Measurements from ENCODE around the gene KDM2B. TPM values are rescaled to one million over a fixed set of nuclear protein-coding genes. Genes with fewer than 3 reads are reported as not detected.

Gene KDM2B
- total RNA-seq, 4 donors from 2014 or later = 20.7 to 26.3 (median 23.9) TPM

- Histone ChIP-seq H3K36me3 (peaks cover 0 to 13% (median 0%) of the 10 kb centered on the region in 3 donors), H3K9me3 (no peaks in the 10 kb centered on the region), H3K4me1 (peaks cover 27 to 65% (median 30%) of the 10 kb centered on the region in 3 donors), H3K27me3 (no peaks in the 10 kb centered on the region), H3K4me3 (no peak overlapping the region), H3K27ac (peak overlapping the region in 2 of 4 donors; percentile 14 to 71)
- TF ChIP-seq, protein P1, sequence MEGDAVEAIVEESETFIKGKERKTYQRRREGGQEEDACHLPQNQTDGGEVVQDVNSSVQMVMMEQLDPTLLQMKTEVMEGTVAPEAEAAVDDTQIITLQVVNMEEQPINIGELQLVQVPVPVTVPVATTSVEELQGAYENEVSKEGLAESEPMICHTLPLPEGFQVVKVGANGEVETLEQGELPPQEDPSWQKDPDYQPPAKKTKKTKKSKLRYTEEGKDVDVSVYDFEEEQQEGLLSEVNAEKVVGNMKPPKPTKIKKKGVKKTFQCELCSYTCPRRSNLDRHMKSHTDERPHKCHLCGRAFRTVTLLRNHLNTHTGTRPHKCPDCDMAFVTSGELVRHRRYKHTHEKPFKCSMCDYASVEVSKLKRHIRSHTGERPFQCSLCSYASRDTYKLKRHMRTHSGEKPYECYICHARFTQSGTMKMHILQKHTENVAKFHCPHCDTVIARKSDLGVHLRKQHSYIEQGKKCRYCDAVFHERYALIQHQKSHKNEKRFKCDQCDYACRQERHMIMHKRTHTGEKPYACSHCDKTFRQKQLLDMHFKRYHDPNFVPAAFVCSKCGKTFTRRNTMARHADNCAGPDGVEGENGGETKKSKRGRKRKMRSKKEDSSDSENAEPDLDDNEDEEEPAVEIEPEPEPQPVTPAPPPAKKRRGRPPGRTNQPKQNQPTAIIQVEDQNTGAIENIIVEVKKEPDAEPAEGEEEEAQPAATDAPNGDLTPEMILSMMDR (IDR thresholded peaks at IDR 0.05) = no peak
- TF ChIP-seq POLR2A (IDR thresholded peaks at IDR 0.05) = no peak
- no peak for DNase-seq
- intact Hi-C loops (cut with DNase I) = no loop called here
- WGBS, 2 donors = 59 to 72% methylated on average over 13 to 16 of the region's 17 CpGs
Measured at GRCh38 chr12:121533394-121534090, 47.3 kb downstream of the KDM2B start.

GRCh38 chr12:121532503-121533393 lies 48.1 kb downstream of the KDM2B start:
- H3K27ac ChIP-seq = peak overlapping the region; percentile 19 to 73 (median 60)
- no peaks in the 10 kb centered on the region for H3K9me3 ChIP-seq
- peaks cover 26 to 58% (median 27%) of the 10 kb centered on the region in 3 donors for H3K4me1 ChIP-seq
- intact Hi-C loops (cut with DNase I) = no loop called here
- no peaks in the 10 kb centered on the region for H3K27me3 ChIP-seq
- WGBS, 2 donors = 72 to 89% methylated on average over 9 to 14 of the region's 16 CpGs
- DNase-seq = no peak
- H3K4me3 ChIP-seq = no peak overlapping the region
- TF ChIP-seq, protein P1 (IDR thresholded peaks at IDR 0.05) = no peak
- no peak for TF ChIP-seq POLR2A (IDR thresholded peaks at IDR 0.05)
- H3K36me3 ChIP-seq = peaks cover 0 to 19% (median 0%) of the 10 kb centered on the region in 3 donors

DNA sequence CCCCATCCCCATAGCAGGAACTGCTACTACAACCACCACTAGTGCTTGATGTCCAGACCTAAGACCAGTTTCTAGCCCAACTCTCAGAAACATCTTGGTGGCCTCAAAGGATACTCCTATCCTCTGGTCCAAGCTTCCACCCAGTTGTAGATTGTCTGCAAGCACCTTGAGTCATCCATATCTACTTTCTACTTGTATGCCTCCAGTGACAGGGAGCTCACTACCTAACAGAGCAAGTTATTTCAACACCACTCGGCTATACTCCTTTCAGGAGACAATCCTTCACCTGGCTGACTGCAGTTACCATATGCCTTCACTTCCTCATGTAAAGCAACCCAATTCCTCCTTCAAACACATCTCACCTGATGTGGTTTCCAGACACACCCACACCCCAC lies 49.5 kb downstream of the KDM2B start:
- no peak for TF ChIP-seq POLR2A (IDR thresholded peaks at IDR 0.05)
- Histone ChIP-seq H3K4me3 (no peak overlapping the region), H3K27me3 (no peaks in the 10 kb centered on the region), H3K4me1 (peaks cover 18 to 45% (median 19%) of the 10 kb centered on the region in 3 donors), H3K27ac (peak overlapping the region in 2 of 4 donors; percentile 42 to 52), H3K9me3 (no peaks in the 10 kb centered on the region), H3K36me3 (peaks cover 0 to 20% (median 0%) of the 10 kb centered on the region in 3 donors)
- WGBS, 2 donors = 91 to 92% methylated on average over 1 of the region's 1 CpG
- DNase-seq = no peak
- intact Hi-C loops (cut with DNase I) = no loop called here

- Histone ChIP-seq H3K27me3 (no peaks in the 10 kb centered on the region), H3K4me3 (no peak overlapping the region), H3K36me3 (peaks cover 0 to 20% (median 0%) of the 10 kb centered on the region in 3 donors), H3K4me1 (peaks cover 12 to 39% (median 17%) of the 10 kb centered on the region in 3 donors), H3K9me3 (no peaks in the 10 kb centered on the region), H3K27ac (peak overlapping the region in 3 of 4 donors; percentile 42 to 73 (median 52))
- WGBS, 2 donors = 58 to 77% methylated on average over 4 to 6 of the region's 6 CpGs
- peak; percentile 24 for DNase-seq
- intact Hi-C loops (cut with DNase I) = no loop called here
- TF ChIP-seq POLR2A (IDR thresholded peaks at IDR 0.05) = no peak
- TF ChIP-seq, protein P1 (IDR thresholded peaks at IDR 0.05) = no peak
Measured at GRCh38 chr12:121530600-121531355, 50.0 kb downstream of the KDM2B start.

DNA sequence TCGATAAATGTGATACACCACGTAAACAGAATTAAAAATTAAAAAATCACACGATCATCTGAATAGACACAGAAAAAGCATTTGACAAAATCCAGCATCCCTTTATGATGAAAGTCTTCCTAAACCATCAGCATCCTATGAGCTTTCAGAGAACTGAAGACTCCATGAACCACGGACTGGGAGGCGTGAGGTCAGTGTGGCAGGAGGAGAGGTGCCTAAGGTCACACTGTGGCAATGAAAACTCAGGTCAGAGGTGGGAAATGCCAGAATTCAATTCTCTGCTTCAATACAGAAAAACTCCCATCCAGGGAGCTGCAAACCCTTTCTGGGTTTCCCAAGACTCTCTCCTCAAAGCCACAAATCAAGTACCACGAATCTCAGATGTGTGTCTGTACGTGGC lies 51.6 kb downstream of the KDM2B start:
- peaks cover 0 to 20% (median 0%) of the 10 kb centered on the region in 3 donors for H3K36me3 ChIP-seq
- intact Hi-C loops (cut with DNase I) = no loop called here
- H3K4me1 ChIP-seq = peaks cover 5 to 28% (median 11%) of the 10 kb centered on the region in 3 donors
- no peak for TF ChIP-seq POLR2A (IDR thresholded peaks at IDR 0.05)
- TF ChIP-seq, protein P1 (IDR thresholded peaks at IDR 0.05) = no peak
- H3K27me3 ChIP-seq = no peaks in the 10 kb centered on the region
- no peak overlapping the region for H3K4me3 ChIP-seq
- no peak for DNase-seq
- no peaks in the 10 kb centered on the region for H3K9me3 ChIP-seq
- 89 to 92% methylated on average over 7 of the region's 7 CpGs for WGBS, 2 donors
- no peak overlapping the region for H3K27ac ChIP-seq

All from esophagus squamous epithelium (tissue), 5 donors.